Measurements from ENCODE around the gene PLA2G2A. TPM values are rescaled to one million over a fixed set of nuclear protein-coding genes. Genes with fewer than 3 reads are reported as not detected.
"Not testable (repeated sequence)": the region's sequence is repeated elsewhere in the genome, so short reads cannot be mapped to it uniquely, and the experiment has no call there.

The PLA2G2A gene
- total RNA-seq, 1 donor from 2014 or later = not detected

GRCh38 chr1:20009212-20009611 lies 29.8 kb upstream of the PLA2G2A start:
- H3K4me3 ChIP-seq (ENCODE audit: low read depth, low read length) = no peak overlapping the region
- TF ChIP-seq CTCF (IDR thresholded peaks at IDR 0.05; ENCODE audit: insufficient read depth, low read length, poor library complexity, severe bottlenecking) = no peak
- no peaks in the 10 kb centered on the region for H3K36me3 ChIP-seq (ENCODE audit: control insufficient read depth, insufficient read depth, low read length)
- DNase-seq (ENCODE audit: low read depth) = no peak
- H3K27me3 ChIP-seq (ENCODE audit: control insufficient read depth, insufficient read depth, low read length) = no peaks in the 10 kb centered on the region

- no peaks in the 10 kb centered on the region for H3K27me3 ChIP-seq (ENCODE audit: control insufficient read depth, insufficient read depth, low read length)
- H3K36me3 ChIP-seq (ENCODE audit: control insufficient read depth, insufficient read depth, low read length) = no peaks in the 10 kb centered on the region
- TF ChIP-seq CTCF (IDR thresholded peaks at IDR 0.05; ENCODE audit: insufficient read depth, low read length, poor library complexity, severe bottlenecking) = no peak
- no peak overlapping the region for H3K4me3 ChIP-seq (ENCODE audit: low read depth, low read length)
- DNase-seq (ENCODE audit: low read depth) = no peak
Measured at GRCh38 chr1:20008391-20008841, 29.0 kb upstream of the PLA2G2A start.

- H3K27me3 ChIP-seq (ENCODE audit: control insufficient read depth, insufficient read depth, low read length); DNase-seq (ENCODE audit: low read depth); H3K4me3 ChIP-seq (ENCODE audit: low read depth, low read length); H3K36me3 ChIP-seq (ENCODE audit: control insufficient read depth, insufficient read depth, low read length): not testable (repeated sequence)
Measured at GRCh38 chr1:19998823-19999222, 19.4 kb upstream of the PLA2G2A start.

- TF ChIP-seq CTCF (IDR thresholded peaks at IDR 0.05; ENCODE audit: insufficient read depth, low read length, poor library complexity, severe bottlenecking) = no peak
- H3K4me3 ChIP-seq (ENCODE audit: low read depth, low read length) = no peak overlapping the region
- H3K36me3 ChIP-seq (ENCODE audit: control insufficient read depth, insufficient read depth, low read length) = no peaks in the 10 kb centered on the region
- no peak for DNase-seq (ENCODE audit: low read depth)
- no peaks in the 10 kb centered on the region for H3K27me3 ChIP-seq (ENCODE audit: control insufficient read depth, insufficient read depth, low read length)
Measured at GRCh38 chr1:19990689-19991088, 11.3 kb upstream of the PLA2G2A start.

GRCh38 chr1:19990182-19990582 lies 10.8 kb upstream of the PLA2G2A start:
- not testable (repeated sequence) for DNase-seq (ENCODE audit: low read depth); H3K4me3 ChIP-seq (ENCODE audit: low read depth, low read length); H3K36me3 ChIP-seq (ENCODE audit: control insufficient read depth, insufficient read depth, low read length); H3K27me3 ChIP-seq (ENCODE audit: control insufficient read depth, insufficient read depth, low read length)

GRCh38 chr1:19988267-19989006 lies 9.0 kb upstream of the PLA2G2A start:
- no peaks in the 10 kb centered on the region for H3K36me3 ChIP-seq (ENCODE audit: control insufficient read depth, insufficient read depth, low read length)
- TF ChIP-seq CTCF (IDR thresholded peaks at IDR 0.05; ENCODE audit: insufficient read depth, low read length, poor library complexity, severe bottlenecking) = no peak
- DNase-seq (ENCODE audit: low read depth) = no peak
- H3K27me3 ChIP-seq (ENCODE audit: control insufficient read depth, insufficient read depth, low read length) = no peaks in the 10 kb centered on the region
- H3K4me3 ChIP-seq (ENCODE audit: low read depth, low read length) = no peak overlapping the region

GRCh38 chr1:19987719-19988118 lies 8.3 kb upstream of the PLA2G2A start:
- Histone ChIP-seq H3K27me3 (ENCODE audit: control insufficient read depth, insufficient read depth, low read length) (no peaks in the 10 kb centered on the region), H3K36me3 (ENCODE audit: control insufficient read depth, insufficient read depth, low read length) (no peaks in the 10 kb centered on the region), H3K4me3 (ENCODE audit: low read depth, low read length) (no peak overlapping the region)
- DNase-seq (ENCODE audit: low read depth) = no peak
- no peak for TF ChIP-seq CTCF (IDR thresholded peaks at IDR 0.05; ENCODE audit: insufficient read depth, low read length, poor library complexity, severe bottlenecking)

- not testable (repeated sequence) for H3K36me3 ChIP-seq (ENCODE audit: control insufficient read depth, insufficient read depth, low read length); DNase-seq (ENCODE audit: low read depth); H3K27me3 ChIP-seq (ENCODE audit: control insufficient read depth, insufficient read depth, low read length); H3K4me3 ChIP-seq (ENCODE audit: low read depth, low read length)
Measured at GRCh38 chr1:19984409-19985016, 5.1 kb upstream of the PLA2G2A start.
